ENCODE data around the gene SLC39A7.
A peak's percentile ranks its signal among the peaks of the same experiment; 100 is the strongest.

The SLC39A7 gene

DNA sequence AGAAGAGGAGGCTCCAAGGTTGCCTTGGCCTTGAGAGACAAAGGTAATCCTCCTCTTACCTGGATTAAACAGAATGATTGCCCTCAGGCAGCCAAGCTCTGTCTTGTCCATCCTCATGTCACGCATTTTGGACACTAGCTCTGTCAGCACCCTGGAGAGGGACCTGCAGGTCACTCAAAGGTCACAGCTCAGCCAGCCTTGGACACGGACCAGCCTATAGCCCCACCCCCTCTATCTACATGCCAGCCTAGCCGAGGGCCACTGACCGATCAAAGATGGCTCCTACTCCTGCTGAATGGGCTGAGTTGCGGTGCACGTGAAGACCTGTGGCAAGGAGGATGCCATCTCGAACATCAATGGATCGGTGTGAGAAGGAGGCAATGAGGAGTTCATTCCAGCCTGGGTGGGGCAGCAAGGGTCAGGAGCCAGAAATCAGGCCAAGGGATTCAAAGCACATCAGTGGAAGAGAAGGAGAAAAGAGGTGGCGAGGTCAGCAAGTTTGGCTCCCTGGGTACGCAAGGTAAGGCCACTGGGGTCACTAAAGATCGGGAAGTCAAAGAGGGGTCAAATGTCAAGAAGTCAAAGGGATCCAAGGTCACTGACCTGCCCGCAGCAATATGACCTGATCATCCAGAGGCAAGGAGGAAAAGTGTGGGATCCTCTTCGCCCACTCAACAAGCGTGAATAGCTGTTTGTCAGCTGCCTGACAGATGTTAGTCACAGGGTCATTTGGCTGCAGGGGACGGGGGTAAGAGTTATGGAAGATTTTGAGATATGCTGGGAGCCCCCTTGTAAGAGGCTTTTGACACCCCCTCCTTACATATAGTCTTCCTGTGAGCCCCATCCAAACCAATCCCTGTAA is 5.1 kb upstream of the SLC39A7 start:
- Histone ChIP-seq H3K9ac (ENCODE audit: low read depth, low read length) (no peak overlapping the region), H3K4me3 (ENCODE audit: low read depth, low read length) (no peak overlapping the region), H3K9me3 (ENCODE audit: control insufficient read depth, insufficient read depth, low read length) (no peaks in the 10 kb centered on the region), H3K27me3 (ENCODE audit: control insufficient read depth, insufficient read depth, low read length) (peaks cover 16% of the 10 kb centered on the region), H3K36me3 (ENCODE audit: control insufficient read depth, insufficient read depth, low read length) (peaks cover 21% of the 10 kb centered on the region), H3K4me1 (ENCODE audit: control insufficient read depth, insufficient read depth, low read length) (peaks cover 10% of the 10 kb centered on the region)

DNA sequence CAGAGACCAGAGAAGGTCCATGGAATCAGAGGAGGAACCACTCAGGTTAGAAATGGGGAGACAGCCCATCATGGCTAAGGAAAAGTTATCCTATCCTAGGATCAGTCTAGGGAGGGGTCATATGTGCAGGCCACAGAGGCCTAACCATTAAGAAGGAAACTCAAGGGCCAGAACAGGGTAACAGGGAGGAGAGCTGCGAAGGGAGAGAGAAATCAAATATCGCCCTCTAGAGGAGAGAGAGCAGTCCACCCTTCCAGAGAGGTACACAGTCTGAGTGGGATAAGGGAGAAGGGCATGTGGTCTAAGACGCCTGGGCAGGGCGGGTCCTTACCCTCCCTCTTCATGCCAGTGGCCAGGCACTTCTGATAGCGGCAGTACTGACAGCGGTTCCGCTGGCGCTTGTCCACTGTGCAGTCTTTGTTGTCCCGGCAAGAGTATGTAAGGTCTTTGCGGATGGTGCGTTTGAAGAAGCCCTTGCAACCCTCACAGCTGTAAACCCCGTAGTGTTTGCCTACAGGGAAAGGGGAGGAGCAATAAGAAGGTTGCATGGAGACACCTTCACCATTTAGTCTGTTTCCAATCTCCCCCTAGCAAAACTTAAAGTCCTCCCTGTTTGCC is 3.1 kb upstream of the SLC39A7 start:
- Histone ChIP-seq H3K36me3 (ENCODE audit: control insufficient read depth, insufficient read depth, low read length) (peaks cover 32% of the 10 kb centered on the region), H3K9me3 (ENCODE audit: control insufficient read depth, insufficient read depth, low read length) (no peaks in the 10 kb centered on the region), H3K27me3 (ENCODE audit: control insufficient read depth, insufficient read depth, low read length) (no peaks in the 10 kb centered on the region), H3K4me3 (ENCODE audit: low read depth, low read length) (no peak overlapping the region), H3K4me1 (ENCODE audit: control insufficient read depth, insufficient read depth, low read length) (peaks cover 18% of the 10 kb centered on the region), H3K9ac (ENCODE audit: low read depth, low read length) (no peak overlapping the region)

GRCh38 chr6:33198159-33198852 is 2.4 kb upstream of the SLC39A7 start:
- Histone ChIP-seq H3K27me3 (ENCODE audit: control insufficient read depth, insufficient read depth, low read length) (no peaks in the 10 kb centered on the region), H3K4me3 (ENCODE audit: low read depth, low read length) (no peak overlapping the region), H3K36me3 (ENCODE audit: control insufficient read depth, insufficient read depth, low read length) (peaks cover 38% of the 10 kb centered on the region), H3K9ac (ENCODE audit: low read depth, low read length) (no peak overlapping the region), H3K9me3 (ENCODE audit: control insufficient read depth, insufficient read depth, low read length) (no peaks in the 10 kb centered on the region), H3K4me1 (ENCODE audit: control insufficient read depth, insufficient read depth, low read length) (peaks cover 18% of the 10 kb centered on the region)

DNA sequence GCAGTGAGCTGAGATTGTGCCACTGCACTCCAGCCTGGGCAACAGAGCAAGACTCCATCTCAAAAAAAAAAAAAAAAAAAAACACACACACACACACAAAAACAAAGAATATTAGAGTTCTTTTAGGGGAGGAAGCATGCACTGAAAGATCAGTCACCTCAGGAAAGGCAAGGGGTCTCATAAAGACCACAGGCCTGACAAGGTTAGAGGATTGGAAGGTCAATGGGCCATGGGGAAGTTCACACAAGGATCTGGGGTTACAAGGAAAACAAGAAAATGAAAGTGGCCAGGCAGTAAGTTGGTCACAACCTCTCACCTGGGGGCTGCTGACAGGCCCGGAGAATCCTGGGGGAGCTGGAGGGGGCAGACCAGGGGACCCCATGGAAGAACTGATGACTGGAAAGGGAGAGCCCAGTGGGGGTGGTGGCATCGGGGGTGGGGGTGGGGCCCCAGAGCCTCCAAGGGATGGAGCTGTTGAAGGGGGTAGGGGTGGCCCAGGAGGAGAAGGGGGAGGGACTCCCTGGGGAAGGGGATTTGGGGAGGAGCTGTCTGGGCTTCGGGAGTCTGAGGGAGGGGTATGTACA is 1.7 kb upstream of the SLC39A7 start:
- Histone ChIP-seq H3K4me3 (ENCODE audit: low read depth, low read length) (peak overlapping the region; percentile 99), H3K9me3 (ENCODE audit: control insufficient read depth, insufficient read depth, low read length) (no peaks in the 10 kb centered on the region), H3K4me1 (ENCODE audit: control insufficient read depth, insufficient read depth, low read length) (peaks cover 21% of the 10 kb centered on the region), H3K9ac (ENCODE audit: low read depth, low read length) (no peak overlapping the region), H3K27me3 (ENCODE audit: control insufficient read depth, insufficient read depth, low read length) (no peaks in the 10 kb centered on the region), H3K36me3 (ENCODE audit: control insufficient read depth, insufficient read depth, low read length) (peaks cover 45% of the 10 kb centered on the region)

DNA sequence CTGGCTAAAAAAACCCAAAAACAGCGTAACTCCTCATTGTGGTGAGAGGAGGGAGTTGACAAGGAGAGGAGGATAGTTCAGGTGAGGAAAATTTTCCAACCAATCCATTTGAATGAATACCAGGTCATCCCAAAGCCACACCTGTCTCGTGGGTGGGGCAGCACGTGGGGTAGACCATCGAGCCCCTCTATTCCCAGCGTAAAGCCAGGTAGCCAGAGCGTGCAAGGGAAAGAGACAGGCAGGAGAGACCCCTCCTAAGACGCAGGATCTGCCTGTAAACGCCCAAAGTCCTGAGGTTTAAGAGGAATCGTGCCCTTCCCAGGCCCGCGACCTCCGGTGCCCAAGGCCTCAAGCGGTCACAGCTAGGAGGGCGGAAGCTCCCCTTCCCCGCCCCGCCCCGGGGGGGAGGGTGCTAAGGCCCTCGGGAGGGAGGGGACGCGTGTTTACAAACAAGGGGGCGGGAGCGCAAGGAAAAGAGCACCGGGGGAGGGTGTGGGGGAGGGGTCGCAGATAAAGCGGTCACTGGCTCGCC is 914 bp upstream of the SLC39A7 start:
- H3K4me1 ChIP-seq (ENCODE audit: control insufficient read depth, insufficient read depth, low read length), result peaks cover 24% of the 10 kb centered on the region
- H3K4me3 ChIP-seq (ENCODE audit: low read depth, low read length), result peak overlapping the region; percentile 99
- H3K36me3 ChIP-seq (ENCODE audit: control insufficient read depth, insufficient read depth, low read length), result peaks cover 40% of the 10 kb centered on the region
- no peaks in the 10 kb centered on the region for H3K9me3 ChIP-seq (ENCODE audit: control insufficient read depth, insufficient read depth, low read length)
- H3K27me3 ChIP-seq (ENCODE audit: control insufficient read depth, insufficient read depth, low read length), result no peaks in the 10 kb centered on the region
- H3K9ac ChIP-seq (ENCODE audit: low read depth, low read length), result peak overlapping the region; percentile 49

- Histone ChIP-seq H3K4me1 (ENCODE audit: control insufficient read depth, insufficient read depth, low read length) (peaks cover 24% of the 10 kb centered on the region), H3K9ac (ENCODE audit: low read depth, low read length) (peak overlapping the region; percentile 99), H3K36me3 (ENCODE audit: control insufficient read depth, insufficient read depth, low read length) (peaks cover 26% of the 10 kb centered on the region), H3K9me3 (ENCODE audit: control insufficient read depth, insufficient read depth, low read length) (no peaks in the 10 kb centered on the region), H3K4me3 (ENCODE audit: low read depth, low read length) (peak overlapping the region; percentile 99), H3K27me3 (ENCODE audit: control insufficient read depth, insufficient read depth, low read length) (peaks cover 12% of the 10 kb centered on the region)
Measured at GRCh38 chr6:33201147-33201545, 479 bp downstream of the SLC39A7 start.

DNA sequence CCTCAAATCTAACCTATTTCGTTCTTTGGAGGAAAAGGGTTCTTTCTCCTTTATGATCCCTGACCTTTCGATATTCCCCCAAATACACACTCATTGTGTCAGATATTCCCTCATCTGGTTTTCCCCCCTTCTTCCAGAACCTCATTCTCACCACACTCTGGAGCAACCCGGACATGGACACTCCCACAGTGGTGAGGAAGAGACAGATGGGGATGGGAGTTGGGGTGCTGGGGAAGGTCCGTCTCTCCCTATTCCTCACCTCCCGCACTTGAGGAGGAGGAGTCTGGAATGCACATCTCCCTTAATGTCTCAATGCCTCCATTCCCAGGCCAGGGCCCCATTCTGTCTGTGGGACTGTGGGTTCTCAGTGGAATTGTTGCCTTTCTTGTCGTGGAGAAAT is 1.3 kb downstream of the SLC39A7 start:
- Histone ChIP-seq H3K9me3 (ENCODE audit: control insufficient read depth, insufficient read depth, low read length) (no peaks in the 10 kb centered on the region), H3K4me3 (ENCODE audit: low read depth, low read length) (peak overlapping the region; percentile 99), H3K36me3 (ENCODE audit: control insufficient read depth, insufficient read depth, low read length) (peaks cover 25% of the 10 kb centered on the region), H3K9ac (ENCODE audit: low read depth, low read length) (no peak overlapping the region), H3K4me1 (ENCODE audit: control insufficient read depth, insufficient read depth, low read length) (peaks cover 24% of the 10 kb centered on the region), H3K27me3 (ENCODE audit: control insufficient read depth, insufficient read depth, low read length) (peaks cover 20% of the 10 kb centered on the region)

GRCh38 chr6:33202799-33203198 is 2.1 kb downstream of the SLC39A7 start:
- H3K4me3 ChIP-seq (ENCODE audit: low read depth, low read length), result no peak overlapping the region
- H3K27me3 ChIP-seq (ENCODE audit: control insufficient read depth, insufficient read depth, low read length), result peaks cover 26% of the 10 kb centered on the region
- peaks cover 19% of the 10 kb centered on the region for H3K4me1 ChIP-seq (ENCODE audit: control insufficient read depth, insufficient read depth, low read length)
- no peaks in the 10 kb centered on the region for H3K9me3 ChIP-seq (ENCODE audit: control insufficient read depth, insufficient read depth, low read length)
- peaks cover 25% of the 10 kb centered on the region for H3K36me3 ChIP-seq (ENCODE audit: control insufficient read depth, insufficient read depth, low read length)
- no peak overlapping the region for H3K9ac ChIP-seq (ENCODE audit: low read depth, low read length)

- H3K4me1 ChIP-seq (ENCODE audit: control insufficient read depth, insufficient read depth, low read length), result peaks cover 16% of the 10 kb centered on the region
- no peak overlapping the region for H3K9ac ChIP-seq (ENCODE audit: low read depth, low read length)
- H3K27me3 ChIP-seq (ENCODE audit: control insufficient read depth, insufficient read depth, low read length), result peaks cover 28% of the 10 kb centered on the region
- H3K36me3 ChIP-seq (ENCODE audit: control insufficient read depth, insufficient read depth, low read length), result peaks cover 25% of the 10 kb centered on the region
- H3K9me3 ChIP-seq (ENCODE audit: control insufficient read depth, insufficient read depth, low read length), result no peaks in the 10 kb centered on the region
- H3K4me3 ChIP-seq (ENCODE audit: low read depth, low read length), result peak overlapping the region; percentile 23
Measured at GRCh38 chr6:33203443-33204164, 2.9 kb downstream of the SLC39A7 start.

GRCh38 chr6:33204165-33204414 is 3.4 kb downstream of the SLC39A7 start:
- Histone ChIP-seq H3K36me3 (ENCODE audit: control insufficient read depth, insufficient read depth, low read length) (peaks cover 25% of the 10 kb centered on the region), H3K4me3 (ENCODE audit: low read depth, low read length) (peak overlapping the region; percentile 23), H3K4me1 (ENCODE audit: control insufficient read depth, insufficient read depth, low read length) (peaks cover 19% of the 10 kb centered on the region), H3K27me3 (ENCODE audit: control insufficient read depth, insufficient read depth, low read length) (peaks cover 31% of the 10 kb centered on the region), H3K9me3 (ENCODE audit: control insufficient read depth, insufficient read depth, low read length) (no peaks in the 10 kb centered on the region), H3K9ac (ENCODE audit: low read depth, low read length) (no peak overlapping the region)
